ENCODE measurements around the gene PFN3. TPM values are rescaled to one million over a fixed set of nuclear protein-coding genes. Genes with fewer than 3 reads are reported as not detected.

Gene PFN3
- total RNA-seq, 2 experiments from 2014 or later: not detected

DNA sequence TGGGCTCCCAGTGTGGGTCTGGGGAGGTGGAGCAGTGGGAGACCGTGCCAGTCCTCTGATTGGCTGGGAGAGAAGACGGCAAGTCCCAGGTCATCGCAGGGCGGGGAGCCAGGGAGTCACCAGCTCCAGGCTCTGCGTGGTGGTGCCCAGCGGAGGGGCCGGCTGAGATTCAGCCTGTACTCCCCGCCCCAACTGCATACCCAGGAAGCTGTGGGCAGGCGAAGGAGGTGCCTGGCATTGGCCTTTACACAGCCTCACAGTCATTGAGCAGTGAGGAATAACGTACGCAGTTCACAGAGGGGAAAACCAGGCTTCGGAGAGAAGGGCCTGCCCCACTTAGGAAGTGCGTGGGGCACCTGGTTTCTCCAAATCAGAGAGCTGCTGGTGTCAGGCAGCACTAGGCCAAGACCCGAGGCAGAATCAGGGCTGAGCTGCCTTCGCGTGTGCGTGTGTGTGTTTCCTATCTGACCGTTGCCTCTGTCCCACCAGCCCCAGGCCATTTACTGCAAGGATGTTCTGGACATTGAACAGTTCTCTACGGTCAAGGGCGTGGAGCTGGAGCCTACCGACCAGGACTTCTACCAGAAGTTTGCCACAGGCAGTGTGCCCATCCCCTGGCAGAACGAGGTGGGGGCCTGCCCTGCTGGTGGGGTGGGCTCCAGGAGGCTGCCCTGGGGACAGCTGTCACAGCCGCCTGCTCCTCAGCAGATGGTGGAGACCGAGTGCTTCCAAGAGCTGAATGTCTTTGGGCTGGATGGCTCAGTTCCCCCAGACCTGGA, 39.9 kb upstream of the PFN3 start:
- peaks cover 14% of the 10 kb centered on the region for H3K4me1 ChIP-seq (ENCODE audit: insufficient read depth, low read length, poor library complexity, severe bottlenecking)
- CTCF ChIA-PET (ENCODE audit: unreplicated experiment): interaction anchor here (0.6 kb wide), 1 partner anchor 52 kb away, joined by 3 read pairs; no protein-coding TSS in a partner anchor
- no peak overlapping the region for H2AFZ ChIP-seq (ENCODE audit: low read length)
- H3K4me2 ChIP-seq (ENCODE audit: low read length): no peak overlapping the region
- BruUV-seq (replicated peaks): no TSS peak
- H3K27ac ChIP-seq (ENCODE audit: low read depth, low read length, poor library complexity, severe bottlenecking): no peak overlapping the region
- intact Hi-C loops (cut with micrococcal nuclease; ENCODE audit: unreplicated experiment): no loop called here
- no peak overlapping the region for H3K4me3 ChIP-seq (ENCODE audit: low read depth, low read length, poor library complexity, severe bottlenecking)
- H3K9me2 ChIP-seq (ENCODE audit: insufficient read depth, low read length): no peaks in the 10 kb centered on the region
- POLR2A ChIA-PET: interaction anchor here (1.1 kb wide), 1 partner anchor 51 kb away, joined by 3 read pairs; no protein-coding TSS in a partner anchor
- no peaks in the 10 kb centered on the region for H3K9me3 ChIP-seq (ENCODE audit: low read length)
- peaks cover 68% of the 10 kb centered on the region for H3K36me3 ChIP-seq (ENCODE audit: insufficient read depth, low read length)
- TF ChIP-seq EZH2phosphoT487 (IDR thresholded peaks at IDR 0.05; ENCODE audit: borderline replicate concordance, low read depth, low read length): no peak
- TF ChIP-seq CTCF (conservative IDR thresholded peaks at IDR 0.05; ENCODE audit: low read length): no peak
- no peaks in the 10 kb centered on the region for H4K20me1 ChIP-seq (ENCODE audit: insufficient read depth, low read length)
- H3K79me2 ChIP-seq (ENCODE audit: insufficient read depth, low read depth, low read length): no peaks in the 10 kb centered on the region
- no peak for DNase-seq (ENCODE audit: low spot score)

- Histone ChIP-seq H3K27ac (ENCODE audit: low read depth, low read length, poor library complexity, severe bottlenecking) (no peak overlapping the region), H3K4me3 (ENCODE audit: low read depth, low read length, poor library complexity, severe bottlenecking) (no peak overlapping the region), H2AFZ (ENCODE audit: low read length) (no peak overlapping the region), H3K4me1 (ENCODE audit: insufficient read depth, low read length, poor library complexity, severe bottlenecking) (peaks cover 6% of the 10 kb centered on the region), H3K36me3 (ENCODE audit: insufficient read depth, low read length) (peaks cover 77% of the 10 kb centered on the region), H3K79me2 (ENCODE audit: insufficient read depth, low read depth, low read length) (no peaks in the 10 kb centered on the region), H3K9me2 (ENCODE audit: insufficient read depth, low read length) (no peaks in the 10 kb centered on the region), H3K4me2 (ENCODE audit: low read length) (no peak overlapping the region), H3K9me3 (ENCODE audit: low read length) (no peaks in the 10 kb centered on the region), H4K20me1 (ENCODE audit: insufficient read depth, low read length) (no peaks in the 10 kb centered on the region)
- ChIA-PET CTCF (ENCODE audit: unreplicated experiment) (interaction anchor here (0.6 to 1.0 kb wide), 2 partner anchors 36 to 53 kb away, joined by 3 read pairs; no protein-coding TSS in a partner anchor), POLR2A (interaction anchor here (0.6 to 1.1 kb wide), 3 partner anchors 28 to 127 kb away, joined by 3 read pairs; no protein-coding TSS in a partner anchor)
- intact Hi-C loops (cut with micrococcal nuclease; ENCODE audit: unreplicated experiment): no loop called here
- no TSS peak for BruUV-seq (replicated peaks)
- TF ChIP-seq EZH2phosphoT487 (IDR thresholded peaks at IDR 0.05; ENCODE audit: borderline replicate concordance, low read depth, low read length) (no peak), CTCF (conservative IDR thresholded peaks at IDR 0.05; ENCODE audit: low read length) (no peak)
- no peak for DNase-seq (ENCODE audit: low spot score)
Observed at GRCh38 chr5:177439518-177440053, 39.1 kb upstream of the PFN3 start.

DNA sequence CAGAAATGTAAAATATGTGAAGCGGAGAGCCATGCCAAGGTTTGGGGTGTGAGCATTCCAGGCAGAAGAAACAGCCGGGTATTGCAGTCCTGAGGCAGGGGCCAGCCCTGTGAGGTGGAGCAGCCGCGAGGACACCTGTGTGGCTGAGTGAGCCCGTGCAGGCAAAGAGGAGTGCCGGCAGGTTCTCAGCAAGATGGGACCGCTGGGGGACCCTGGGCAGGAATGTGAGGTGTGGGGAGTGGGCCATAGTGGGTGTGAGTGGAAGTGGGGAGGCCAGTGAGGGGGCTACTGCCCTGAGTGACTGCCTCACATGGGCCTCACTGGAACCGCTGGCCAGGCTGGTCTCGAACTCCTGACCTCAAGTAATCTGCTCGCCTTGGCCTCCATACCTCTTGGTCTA, 38.0 kb upstream of the PFN3 start:
- CTCF ChIA-PET (ENCODE audit: unreplicated experiment): interaction anchor here (1.0 kb wide), 1 partner anchor 35 kb away, joined by 3 read pairs; no protein-coding TSS in a partner anchor
- H3K9me2 ChIP-seq (ENCODE audit: insufficient read depth, low read length): no peaks in the 10 kb centered on the region
- H3K4me1 ChIP-seq (ENCODE audit: insufficient read depth, low read length, poor library complexity, severe bottlenecking): no peaks in the 10 kb centered on the region
- no peak for TF ChIP-seq CTCF (conservative IDR thresholded peaks at IDR 0.05; ENCODE audit: low read length)
- no peak for TF ChIP-seq EZH2phosphoT487 (IDR thresholded peaks at IDR 0.05; ENCODE audit: borderline replicate concordance, low read depth, low read length)
- H3K9me3 ChIP-seq (ENCODE audit: low read length): no peaks in the 10 kb centered on the region
- H3K36me3 ChIP-seq (ENCODE audit: insufficient read depth, low read length): peaks cover 88% of the 10 kb centered on the region
- no peak overlapping the region for H3K4me2 ChIP-seq (ENCODE audit: low read length)
- no TSS peak for BruUV-seq (replicated peaks)
- intact Hi-C loops (cut with micrococcal nuclease; ENCODE audit: unreplicated experiment): no loop called here
- POLR2A ChIA-PET: no interaction called here
- no peak overlapping the region for H3K27ac ChIP-seq (ENCODE audit: low read depth, low read length, poor library complexity, severe bottlenecking)
- no peaks in the 10 kb centered on the region for H4K20me1 ChIP-seq (ENCODE audit: insufficient read depth, low read length)
- no peak overlapping the region for H2AFZ ChIP-seq (ENCODE audit: low read length)
- H3K4me3 ChIP-seq (ENCODE audit: low read depth, low read length, poor library complexity, severe bottlenecking): no peak overlapping the region
- no peak for DNase-seq (ENCODE audit: low spot score)
- H3K79me2 ChIP-seq (ENCODE audit: insufficient read depth, low read depth, low read length): no peaks in the 10 kb centered on the region
